ENCODE measurements around the gene JAZF1.

Gene JAZF1

GRCh38 chr7:27842851-27843250 is 337.7 kb downstream of the JAZF1 start:
- Histone ChIP-seq H3K4me2 (ENCODE audit: low read depth, low read length, poor library complexity, severe bottlenecking) (no peak overlapping the region), H3K36me3 (ENCODE audit: low read length) (no peaks in the 10 kb centered on the region)

GRCh38 chr7:27842094-27842692 is 338.4 kb downstream of the JAZF1 start:
- no peak overlapping the region for H2AFZ ChIP-seq (ENCODE audit: low read depth, low read length, severe bottlenecking)
- TF ChIP-seq, protein P1, sequence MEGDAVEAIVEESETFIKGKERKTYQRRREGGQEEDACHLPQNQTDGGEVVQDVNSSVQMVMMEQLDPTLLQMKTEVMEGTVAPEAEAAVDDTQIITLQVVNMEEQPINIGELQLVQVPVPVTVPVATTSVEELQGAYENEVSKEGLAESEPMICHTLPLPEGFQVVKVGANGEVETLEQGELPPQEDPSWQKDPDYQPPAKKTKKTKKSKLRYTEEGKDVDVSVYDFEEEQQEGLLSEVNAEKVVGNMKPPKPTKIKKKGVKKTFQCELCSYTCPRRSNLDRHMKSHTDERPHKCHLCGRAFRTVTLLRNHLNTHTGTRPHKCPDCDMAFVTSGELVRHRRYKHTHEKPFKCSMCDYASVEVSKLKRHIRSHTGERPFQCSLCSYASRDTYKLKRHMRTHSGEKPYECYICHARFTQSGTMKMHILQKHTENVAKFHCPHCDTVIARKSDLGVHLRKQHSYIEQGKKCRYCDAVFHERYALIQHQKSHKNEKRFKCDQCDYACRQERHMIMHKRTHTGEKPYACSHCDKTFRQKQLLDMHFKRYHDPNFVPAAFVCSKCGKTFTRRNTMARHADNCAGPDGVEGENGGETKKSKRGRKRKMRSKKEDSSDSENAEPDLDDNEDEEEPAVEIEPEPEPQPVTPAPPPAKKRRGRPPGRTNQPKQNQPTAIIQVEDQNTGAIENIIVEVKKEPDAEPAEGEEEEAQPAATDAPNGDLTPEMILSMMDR (IDR thresholded peaks at IDR 0.05; ENCODE audit: insufficient read depth, low read length, poor library complexity, severe bottlenecking): no peak
- no peak for TF ChIP-seq EZH2phosphoT487 (conservative IDR thresholded peaks at IDR 0.05; ENCODE audit: low read length)
- no peak overlapping the region for H3K9ac ChIP-seq (ENCODE audit: low read length)
- no peaks in the 10 kb centered on the region for H3K27me3 ChIP-seq (ENCODE audit: low read length)
- H3K4me2 ChIP-seq (ENCODE audit: low read depth, low read length, poor library complexity, severe bottlenecking): no peak overlapping the region
- H3K9me2 ChIP-seq (replicated peaks; ENCODE audit: insufficient read depth, low read length): no peaks in the 10 kb centered on the region
- no peaks in the 10 kb centered on the region for H3K9me3 ChIP-seq (ENCODE audit: insufficient read depth, low read length)
- no peaks in the 10 kb centered on the region for H3K79me2 ChIP-seq (ENCODE audit: insufficient read depth, low read length)
- no peaks in the 10 kb centered on the region for H4K20me1 ChIP-seq (ENCODE audit: low read depth, low read length)
- H3K27ac ChIP-seq (ENCODE audit: low read depth, low read length): no peak overlapping the region
- H3F3A ChIP-seq (ENCODE audit: insufficient read depth): no peaks in the 10 kb centered on the region
- no peaks in the 10 kb centered on the region for H3K36me3 ChIP-seq (ENCODE audit: low read length)
- H3K4me3 ChIP-seq (ENCODE audit: insufficient read depth, low read length, poor library complexity, severe bottlenecking): no peak overlapping the region

More at GRCh38 chr7:27842851-27843250, 337.7 kb downstream of the JAZF1 start:
- H3K27me3 ChIP-seq (ENCODE audit: low read length): no peaks in the 10 kb centered on the region
- no peaks in the 10 kb centered on the region for H4K20me1 ChIP-seq (ENCODE audit: low read depth, low read length)
- H3K9me3 ChIP-seq (ENCODE audit: insufficient read depth, low read length): no peaks in the 10 kb centered on the region
- H3K79me2 ChIP-seq (ENCODE audit: insufficient read depth, low read length): no peaks in the 10 kb centered on the region
- no peaks in the 10 kb centered on the region for H3K9me2 ChIP-seq (replicated peaks; ENCODE audit: insufficient read depth, low read length)
- no peak overlapping the region for H3K9ac ChIP-seq (ENCODE audit: low read length)
- H3K4me3 ChIP-seq (ENCODE audit: insufficient read depth, low read length, poor library complexity, severe bottlenecking): no peak overlapping the region
- TF ChIP-seq, protein P1 (IDR thresholded peaks at IDR 0.05; ENCODE audit: insufficient read depth, low read length, poor library complexity, severe bottlenecking): no peak
- no peaks in the 10 kb centered on the region for H3F3A ChIP-seq (ENCODE audit: insufficient read depth)
- no peak overlapping the region for H2AFZ ChIP-seq (ENCODE audit: low read depth, low read length, severe bottlenecking)
- no peak overlapping the region for H3K27ac ChIP-seq (ENCODE audit: low read depth, low read length)

GRCh38 chr7:27840760-27841364 is 339.7 kb downstream of the JAZF1 start:
- Histone ChIP-seq H3F3A (ENCODE audit: insufficient read depth) (no peaks in the 10 kb centered on the region), H3K9ac (ENCODE audit: low read length) (no peak overlapping the region), H3K4me3 (ENCODE audit: insufficient read depth, low read length, poor library complexity, severe bottlenecking) (no peak overlapping the region), H3K79me2 (ENCODE audit: insufficient read depth, low read length) (no peaks in the 10 kb centered on the region), H3K36me3 (ENCODE audit: low read length) (no peaks in the 10 kb centered on the region), H2AFZ (ENCODE audit: low read depth, low read length, severe bottlenecking) (no peak overlapping the region), H3K9me3 (ENCODE audit: insufficient read depth, low read length) (no peaks in the 10 kb centered on the region), H3K27me3 (ENCODE audit: low read length) (no peaks in the 10 kb centered on the region), H4K20me1 (ENCODE audit: low read depth, low read length) (no peaks in the 10 kb centered on the region), H3K27ac (ENCODE audit: low read depth, low read length) (no peak overlapping the region), H3K4me2 (ENCODE audit: low read depth, low read length, poor library complexity, severe bottlenecking) (no peak overlapping the region), H3K9me2 (replicated peaks; ENCODE audit: insufficient read depth, low read length) (no peaks in the 10 kb centered on the region)
- TF ChIP-seq, protein P1 (IDR thresholded peaks at IDR 0.05; ENCODE audit: insufficient read depth, low read length, poor library complexity, severe bottlenecking): no peak
- TF ChIP-seq EZH2phosphoT487 (conservative IDR thresholded peaks at IDR 0.05; ENCODE audit: low read length): no peak

Measured in SU-DHL-6 (cell line).